IMR-90 (cell line): ENCODE results near the gene SMTN. TPM values are rescaled to one million over a fixed set of nuclear protein-coding genes. Genes with fewer than 3 reads are reported as not detected.

Source experiments
- ATAC-seq: fragments of 200-7000 bp; cut with Tn5 transposase; 2 replicates; pipeline ENCODE4 v1.9.1; 2020; ENCODE audit warnings: low read depth, mild to moderate bottlenecking, moderate library complexity
- BruUV-seq: library from RNA; stranded (reverse); fragments of 400-500 nt; replicated peaks from 2 replicates; lab custom pipeline; 2021; lab: Mats Ljungman, UMichigan
- CTCF ChIA-PET: fragments of 300-600 bp; formaldehyde crosslinking; extraction: SDS; loops from one replicate; lab custom pipeline; 2021; ENCODE audit warnings: antibody characterized with exemption; lab: Yijun Ruan, JAX
- POLR2A ChIA-PET: fragments of 300-600 bp; sonication (Branson Sonifier 250); formaldehyde crosslinking; loops from one replicate; lab custom pipeline; 2022; ENCODE audit warnings: antibody characterized with exemption; ENCODE audit not compliant: unreplicated experiment; lab: Charles Lee
- DNase-seq: peaks from one replicate; pipeline ENCODE4 v3.0.0; 2013
- H2AFZ ChIP-seq: replicated peaks from 2 replicates; pipeline ENCODE3; 2013; ENCODE audit warnings: low read length, mild to moderate bottlenecking; ENCODE audit not compliant: poor library complexity
- H2AK5ac ChIP-seq: 2 replicates; pipeline ENCODE4 v1.6.1; 2013; ENCODE audit warnings: low read depth, low read length, inconsistent platforms
- H2AK9ac ChIP-seq: replicated peaks from 2 replicates; pipeline ENCODE3; 2013; ENCODE audit warnings: mild to moderate bottlenecking, low read depth, low read length, moderate library complexity; ENCODE audit not compliant: poor library complexity
- H2BK120ac ChIP-seq: 2 replicates; pipeline ENCODE4 v1.6.1; 2013; ENCODE audit warnings: low read depth, low read length, inconsistent platforms
- H2BK15ac ChIP-seq: 3 replicates; pipeline ENCODE4 v1.6.1; 2013; ENCODE audit warnings: low read depth, low read length, inconsistent platforms
- H2BK20ac ChIP-seq: 2 replicates; pipeline ENCODE4 v1.6.1; 2013; ENCODE audit warnings: low read depth, mild to moderate bottlenecking, inconsistent platforms, low read length, moderate library complexity
- H2BK5ac ChIP-seq: 2 replicates; pipeline ENCODE4 v1.6.1; 2013; ENCODE audit warnings: mild to moderate bottlenecking, low read depth, low read length, inconsistent platforms; ENCODE audit not compliant: poor library complexity, severe bottlenecking
- H3K14ac ChIP-seq: replicated peaks from 2 replicates; pipeline ENCODE4 v1.6.1; 2013; ENCODE audit warnings: low read depth, low read length, inconsistent platforms
- H3K18ac ChIP-seq: 2 replicates; pipeline ENCODE4 v1.6.1; 2013; ENCODE audit warnings: low read depth, low read length, control low read depth
- H3K23ac ChIP-seq: 2 replicates; pipeline ENCODE4 v1.6.1; 2013; ENCODE audit warnings: low read depth, low read length, inconsistent platforms
- H3K27ac ChIP-seq: 2 replicates; pipeline ENCODE4 v1.5.1; 2013; ENCODE audit warnings: mild to moderate bottlenecking, control low read depth, low read length; ENCODE audit not compliant: insufficient read depth
- H3K27me3 ChIP-seq: 2 replicates; pipeline ENCODE4 v1.6.1; 2013; ENCODE audit warnings: low read length; ENCODE audit not compliant: control insufficient read depth, insufficient read depth
- H3K36me3 ChIP-seq: 2 replicates; pipeline ENCODE4 v1.6.1; 2013; ENCODE audit warnings: low read length, mixed read lengths; ENCODE audit not compliant: control insufficient read depth, insufficient read depth
- H3K4ac ChIP-seq: 2 replicates; pipeline ENCODE4 v1.6.1; 2013; ENCODE audit warnings: low read depth, low read length, inconsistent platforms
- H3K4me1 ChIP-seq: 2 replicates; pipeline ENCODE4 v1.6.1; 2013; ENCODE audit warnings: low read length, mixed read lengths; ENCODE audit not compliant: control insufficient read depth, insufficient read depth
- H3K4me2 ChIP-seq: 2 replicates; pipeline ENCODE4 v1.6.1; 2013; ENCODE audit warnings: low read depth, mild to moderate bottlenecking, control low read depth, low read length, moderate library complexity
- H3K4me3 ChIP-seq: 2 replicates; pipeline ENCODE4 v1.5.1; 2013; ENCODE audit warnings: low read depth, mild to moderate bottlenecking, control low read depth, low read length, moderate library complexity; ENCODE audit not compliant: insufficient read depth
- H3K56ac ChIP-seq: 2 replicates; pipeline ENCODE4 v1.6.1; 2013; ENCODE audit warnings: low read length, inconsistent platforms; ENCODE audit not compliant: insufficient read depth; ENCODE audit errors: extremely low read depth
- H3K79me1 ChIP-seq, 2 experiments: 2 replicates each; pipeline ENCODE4 v1.6.1; 2013; ENCODE audit warnings: low read length in 2 of 2, inconsistent platforms in 1 of 2, low read depth in 1 of 2
- H3K9ac ChIP-seq: 2 replicates; pipeline ENCODE4 v1.6.1; 2013; ENCODE audit warnings: low read depth, low read length, control low read depth
- H3K9me1 ChIP-seq: 2 replicates; pipeline ENCODE4 v1.6.1; 2013; ENCODE audit warnings: low read length, inconsistent platforms; ENCODE audit not compliant: insufficient read depth
- H3K9me3 ChIP-seq: 2 replicates; pipeline ENCODE4 v1.6.1; 2013; ENCODE audit warnings: low read length; ENCODE audit not compliant: control insufficient read depth, insufficient read depth
- H4K20me1 ChIP-seq: 2 replicates; pipeline ENCODE4 v1.6.1; 2013; ENCODE audit warnings: low read length, inconsistent platforms; ENCODE audit not compliant: insufficient read depth
- H4K5ac ChIP-seq: 2 replicates; pipeline ENCODE4 v1.6.1; 2013; ENCODE audit warnings: mild to moderate bottlenecking, low read depth, low read length, control low read depth
- H4K8ac ChIP-seq, 2 experiments: 2 replicates each; pipeline ENCODE4 v1.6.1; 2013; ENCODE audit warnings: low read depth in 2 of 2, low read length in 2 of 2, control low read depth in 1 of 2, inconsistent platforms in 1 of 2
- H4K91ac ChIP-seq: 2 replicates; pipeline ENCODE4 v1.6.1; 2013; ENCODE audit warnings: low read depth, low read length, inconsistent platforms; ENCODE audit not compliant: insufficient read depth
- BHLHE40 ChIP-seq: fragments of 150-350 bp; IDR thresholded peaks from 2 replicates; pipeline ENCODE4 v1.6.1; 2016; ENCODE audit warnings: mild to moderate bottlenecking, low read depth, low read length
- CEBPB ChIP-seq: IDR thresholded peaks from 2 replicates; pipeline ENCODE4 v1.6.1; 2012; ENCODE audit warnings: low read depth, low read length, improper control_type of control experiment
- CHD1 ChIP-seq: IDR thresholded peaks from 2 replicates; pipeline ENCODE4 v1.6.1; 2012; ENCODE audit warnings: low read depth, low read length, improper control_type of control experiment
- CTCF ChIP-seq: conservative IDR thresholded peaks from 2 replicates; pipeline ENCODE4 v1.5.1; 2012; ENCODE audit warnings: mild to moderate bottlenecking, low read depth, low read length, improper control_type of control experiment
- ELK1 ChIP-seq: fragments of 150-350 bp; IDR thresholded peaks from 2 replicates; pipeline ENCODE4 v1.6.1; 2016; ENCODE audit warnings: low read depth, mild to moderate bottlenecking, low read length, moderate library complexity, borderline replicate concordance
- FOS ChIP-seq: fragments of 150-350 bp; IDR thresholded peaks from 2 replicates; pipeline ENCODE4 v1.6.1; 2016; ENCODE audit warnings: low read depth, low read length
- MAFK ChIP-seq: IDR thresholded peaks from 2 replicates; pipeline ENCODE4 v1.6.1; 2012; ENCODE audit warnings: low read depth, low read length, improper control_type of control experiment
- MAZ ChIP-seq: IDR thresholded peaks from 2 replicates; pipeline ENCODE4 v1.6.1; 2012; ENCODE audit warnings: low read depth, mild to moderate bottlenecking, low read length, improper control_type of control experiment, moderate library complexity, borderline replicate concordance
- MXI1 ChIP-seq: IDR thresholded peaks from 2 replicates; pipeline ENCODE4 v1.6.1; 2012; ENCODE audit warnings: low read depth, mild to moderate bottlenecking, low read length, moderate library complexity, borderline replicate concordance
- NFE2L2 ChIP-seq: fragments of 150-350 bp; IDR thresholded peaks from 2 replicates; pipeline ENCODE4 v1.6.1; 2016; ENCODE audit warnings: low read depth, mild to moderate bottlenecking, low read length
- POLR2A ChIP-seq: IDR thresholded peaks from 2 replicates; pipeline ENCODE4 v1.6.1; 2012; ENCODE audit warnings: mild to moderate bottlenecking, low read depth, low read length
- RAD21 ChIP-seq: IDR thresholded peaks from 2 replicates; pipeline ENCODE4 v1.6.1; 2012; ENCODE audit warnings: low read length, improper control_type of control experiment
- RCOR1 ChIP-seq: IDR thresholded peaks from 2 replicates; pipeline ENCODE4 v1.6.1; 2012; ENCODE audit warnings: mild to moderate bottlenecking, low read length, improper control_type of control experiment; ENCODE audit not compliant: insufficient replicate concordance
- RFX5 ChIP-seq: IDR thresholded peaks from 2 replicates; pipeline ENCODE4 v1.8.0; 2012; ENCODE audit warnings: low read depth, mild to moderate bottlenecking, low read length, moderate library complexity
- SMC3 ChIP-seq: fragments of 150-350 bp; IDR thresholded peaks from 2 replicates; pipeline ENCODE4 v1.6.1; 2016; ENCODE audit warnings: low read depth, mild to moderate bottlenecking, antibody characterized with exemption, low read length, moderate library complexity
- USF2 ChIP-seq: fragments of 150-350 bp; IDR thresholded peaks from 2 replicates; pipeline ENCODE4 v1.6.1; 2017; ENCODE audit warnings: mild to moderate bottlenecking, antibody characterized with exemption, low read length, low read depth
- WGBS, 2 experiments: methylation state at CpG; one replicate each; pipeline versions ENCODE4 v1.1.5 to v1.1.7; 2013; ENCODE audit warnings: missing lambda C conversion rate in 2 of 2; ENCODE audit not compliant: insufficient read length in 1 of 2; ENCODE audit errors: extremely low coverage in 2 of 2; 5-methylcytosine and 5-hydroxymethylcytosine counted together
- dilution Hi-C: fragments of 300-500 bp; cut with HindIII; formaldehyde crosslinking; loops from one replicate; pipeline ENCODE4 v1.14.3; 2018; ENCODE audit warnings: low sequenced_read_pairs; ENCODE audit not compliant: unreplicated experiment
- in situ Hi-C: fragments of 300-500 bp; cut with MboI; formaldehyde crosslinking; loops from 3 replicates; pipeline ENCODE4 v1.14.3; 2019; ENCODE audit warnings: low sequenced_read_pairs, inconsistent platforms, mixed read lengths
- intact Hi-C: fragments of 100-400 bp; cut with micrococcal nuclease; formaldehyde crosslinking; loops from 2 replicates; pipeline ENCODE4 v1.10.0; 2022
- polyA plus RNA-seq, 3 experiments: library from polyadenylated mRNA; depleted of rRNA; stranded (reverse); fragments of >200 nt; gene quantifications; 2 replicates each; pipeline ENCODE4 v1.2.3, GENCODE V29; 2012; ENCODE audit warnings: low replicate concordance in 1 of 3
- total RNA-seq: library from RNA; depleted of rRNA; stranded (reverse); fragments of >200 nt; gene quantifications from 2 replicates; pipeline ENCODE4 v1.2.3, GENCODE V29; 2012

The SMTN gene
- total and polyA plus RNA-seq, 2 of the 4 experiments (the other 2 are of a cell fraction) = 53.6 to 63.7 TPM

- CTCF ChIA-PET = no interaction called here
- WGBS, 2 experiments = no CpG with 5 or more reads among the region's 1 CpG
- intact Hi-C loops = loop anchor here (2.0 to 5.0 kb wide), 2 partner anchors 42 to 71 kb away; partner anchors contain the start of genes MORC2, SMTN and TUG1
Measured at GRCh38 chr22:31038686-31039085, 42.4 kb upstream of the SMTN start.

More at GRCh38 chr22:31038686-31039085, 42.4 kb upstream of the SMTN start:
- Histone ChIP-seq H2AFZ (no peak overlapping the region), H3K9ac (peak overlapping the region; percentile 34; the same call in 1 of the 2 replicates), H3K4me2 (no peak overlapping the region; the same call in 1 of the 2 replicates), H2BK120ac (peak overlapping the region; percentile 48), H2BK20ac (no peak overlapping the region; the same call in 1 of the 2 replicates), H4K5ac (peak overlapping the region; percentile 75; the same call in 1 of the 2 replicates), H3K9me1 (peaks cover 7% of the 10 kb centered on the region; the same call in 1 of the 2 replicates), H3K9me3 (no peaks in the 10 kb centered on the region), H4K20me1 (no peaks in the 10 kb centered on the region), H3K18ac (peak overlapping the region; percentile 76; the same call in 1 of the 2 replicates), H4K8ac (peak overlapping the region in 1 of 2 experiments; percentile 11; a peak in 2 of 4 replicates), H2BK5ac (no peak overlapping the region), H3K4me1 (peaks cover 15% of the 10 kb centered on the region), H3K27ac (peak overlapping the region; percentile 88), H3K79me1 (no peaks in the 10 kb centered on the region), H4K91ac (peak overlapping the region; percentile 10; the same call in 1 of the 2 replicates), H3K36me3 (no peaks in the 10 kb centered on the region), H2AK5ac (peak overlapping the region; percentile 74; the same call in 1 of the 2 replicates), H3K23ac (no peak overlapping the region), H2BK15ac (no peak overlapping the region), H3K14ac (0 out of 2 replicates have a peak overlapping the region, but pooled peaks have one; percentile 49), H2AK9ac (no peak overlapping the region), H3K4me3 (no peak overlapping the region), H3K4ac (peak overlapping the region; percentile 59; the same call in 1 of the 2 replicates), H3K27me3 (no peaks in the 10 kb centered on the region), H3K56ac (no peak overlapping the region)
- no peak for TF ChIP-seq RFX5
- TF ChIP-seq RAD21 = no peak
- no peak for TF ChIP-seq CHD1
- no peak for TF ChIP-seq MXI1
- TF ChIP-seq MAZ = no peak
- TF ChIP-seq CEBPB = no peak
- no peak for TF ChIP-seq MAFK
- TF ChIP-seq FOS = no peak
- no peak for TF ChIP-seq RCOR1
- TF ChIP-seq POLR2A = no peak
- TF ChIP-seq NFE2L2 = no peak
- TF ChIP-seq BHLHE40 = no peak
- TF ChIP-seq USF2 = no peak
- no peak for TF ChIP-seq SMC3
- TF ChIP-seq CTCF = no peak
- TF ChIP-seq ELK1 = no peak
- no TSS peak for BruUV-seq
- ATAC-seq (no peak), DNase-seq (no peak)
- in situ Hi-C loops (no loop called here), dilution Hi-C loops (no loop called here)
- POLR2A ChIA-PET = interaction anchor here (1.0 kb wide), 1 partner anchor 42 kb away, joined by 3 read pairs; the partner anchor contains the start of gene SMTN
